Stomach (tissue), 19 donors: Measurements from ENCODE around the gene LLGL1. TPM values are rescaled to one million over a fixed set of nuclear protein-coding genes. Genes with fewer than 3 reads are reported as not detected.
A peak's percentile ranks its signal among the peaks of the same experiment; 100 is the strongest.

Experiments
- DNase-seq, 2 donors: peaks; one replicate each; pipeline versions ENCODE4 v3.0.0 to v3.0.0-alpha.2; 2013 to 2019
- H3K27ac ChIP-seq, 5 donors: fragments of 200-600 bp in 4 of 5; sonication (generic) in 4 of 5; one replicate each; pipeline ENCODE4 v1.5.1; 2013 to 2019; ENCODE audit warnings: mild to moderate bottlenecking in 1 of 5, moderate library complexity in 1 of 5
- H3K27me3 ChIP-seq, 3 donors: fragments of 200-600 bp; sonication (generic); one replicate each; pipeline ENCODE4 v1.5.1; 2017 to 2019; ENCODE audit warnings: mixed run types in 1 of 3
- H3K36me3 ChIP-seq, 4 donors: fragments of 200-600 bp; sonication (generic); 1 replicate in 3 of 4; 2 replicates in 1 of 4; pipeline ENCODE4 v1.5.1; 2016 to 2019
- H3K4me1 ChIP-seq, 4 donors: fragments of 200-600 bp; sonication (generic); one replicate each; pipeline ENCODE4 v1.5.1; 2016 to 2019
- H3K4me3 ChIP-seq, 4 donors: fragments of 200-600 bp; sonication (generic) in 3 of 4; one replicate each; pipeline ENCODE4 v1.5.1; 2016 to 2019; ENCODE audit warnings: mild to moderate bottlenecking in 1 of 4
- H3K9me3 ChIP-seq, 4 donors: fragments of 200-600 bp; sonication (generic); one replicate each; pipeline ENCODE4 v1.5.1; 2016 to 2019
- EP300 ChIP-seq: sonication (generic); formaldehyde crosslinking; IDR thresholded peaks from one replicate; pipeline ENCODE4 v1.6.1; 2017; ENCODE audit warnings: antibody characterized with exemption
- POLR2A ChIP-seq, 4 donors: fragments of 450-650 bp; IDR thresholded peaks; one replicate each; pipeline ENCODE4 v1.6.1; 2016; ENCODE audit warnings: antibody characterized with exemption in 4 of 4, control low read depth in 2 of 4, mild to moderate bottlenecking in 1 of 4, moderate library complexity in 1 of 4
- POLR2AphosphoS5 ChIP-seq, 3 donors: sonication (generic); formaldehyde crosslinking; IDR thresholded peaks; one replicate each; pipeline ENCODE4 v1.6.1; 2016; ENCODE audit warnings: antibody characterized with exemption in 3 of 3
- WGBS, 5 donors: extraction: QIAGEN DNeasy Blood & Tissue Kit in 3 of 5; methylation state at CpG; one replicate each; pipeline versions ENCODE4 v1.1.5 to v1.1.7; 2013 to 2018; 5-methylcytosine and 5-hydroxymethylcytosine counted together
- intact Hi-C: fragments of 100-400 bp; cut with DNase I; formaldehyde crosslinking; loops from one replicate; pipeline ENCODE4 v1.15.1; 2023; ENCODE audit warnings: low total_unique reads
- long read RNA-seq, 10 donors: transcript quantifications; one replicate each; lab custom pipeline, GENCODE V29; 2026
- polyA plus RNA-seq, 3 donors: library from polyadenylated mRNA; stranded (reverse); fragments of 200-250 nt; gene quantifications; one replicate each; pipeline ENCODE4 v1.2.3, GENCODE V29; 2013
- total RNA-seq, 5 donors: library from RNA; depleted of rRNA; stranded (reverse); fragments of >200 nt; gene quantifications; one replicate each; pipeline versions ENCODE4 v1.1.0 to v1.2.3, GENCODE V29; 2014 to 2016
- TF ChIP-seq, protein P1 (sequence below), 7 experiments: fragments of 450-650 bp in 4 of 7; fragments of 200-600 bp in 3 of 7; sonication (generic) in 3 of 7; IDR thresholded peaks; one replicate each; pipeline ENCODE4 v1.5.1; 2016 to 2019; ENCODE audit warnings: antibody characterized with exemption in 7 of 7, control low read depth in 2 of 7, mild to moderate bottlenecking in 1 of 7
- donor health status: healthy with polysubstance abuse.
- donor health status: Bipolar disorder and iron deficiency.
- donor health status: healthy.

The LLGL1 gene
- 10 to 100 TPM in 4 of 5 donors, 1 to 10 TPM in 1; 5.8 to 19.7 (median 10.5) TPM for total RNA-seq
- 1 to 10 TPM; 5.2 to 9.0 (median 5.5) TPM for polyA plus RNA-seq
- long read RNA-seq, donor 1, full-length matches to known transcripts: 1 of 63 reads
- long read RNA-seq, donor 1, partial matches to known transcripts: 62 of 63 reads
- long read RNA-seq, donor 1, other reads (novel, unspliced or antisense): 0 of 63 reads
- long read RNA-seq, donor 2, partial matches to known transcripts: 30 of 30 reads
- long read RNA-seq, donor 2, other reads (novel, unspliced or antisense): 0 of 30 reads
- long read RNA-seq, donor 3, full-length matches to known transcripts: 1 of 1 reads
- long read RNA-seq, donor 3, partial matches to known transcripts: 0 of 1 reads
- long read RNA-seq, donor 3, other reads (novel, unspliced or antisense): 0 of 1 reads
- long read RNA-seq, donor 4, partial matches to known transcripts: 8 of 8 reads
- long read RNA-seq, donor 4, other reads (novel, unspliced or antisense): 0 of 8 reads
- long read RNA-seq, donor 5, full-length matches to known transcripts: 4 of 4 reads
- long read RNA-seq, donor 5, partial matches to known transcripts: 0 of 4 reads
- long read RNA-seq, donor 5, other reads (novel, unspliced or antisense): 0 of 4 reads
- long read RNA-seq, donor 6, full-length matches to known transcripts: 3 of 3 reads
- long read RNA-seq, donor 6, partial matches to known transcripts: 0 of 3 reads
- long read RNA-seq, donor 6, other reads (novel, unspliced or antisense): 0 of 3 reads
- long read RNA-seq, donor 7, full-length matches to known transcripts: 1 of 1 reads
- long read RNA-seq, donor 7, partial matches to known transcripts: 0 of 1 reads
- long read RNA-seq, donor 7, other reads (novel, unspliced or antisense): 0 of 1 reads
- long read RNA-seq, donor 8, full-length matches to known transcripts: 1 of 30 reads
- long read RNA-seq, donor 8, partial matches to known transcripts: 29 of 30 reads
- long read RNA-seq, donor 8, other reads (novel, unspliced or antisense): 0 of 30 reads
- long read RNA-seq, donor 9: 0 reads
- long read RNA-seq, donor 10, full-length matches to known transcripts: 1 of 1 reads
- long read RNA-seq, donor 10, partial matches to known transcripts: 0 of 1 reads
- long read RNA-seq, donor 10, other reads (novel, unspliced or antisense): 0 of 1 reads

DNA sequence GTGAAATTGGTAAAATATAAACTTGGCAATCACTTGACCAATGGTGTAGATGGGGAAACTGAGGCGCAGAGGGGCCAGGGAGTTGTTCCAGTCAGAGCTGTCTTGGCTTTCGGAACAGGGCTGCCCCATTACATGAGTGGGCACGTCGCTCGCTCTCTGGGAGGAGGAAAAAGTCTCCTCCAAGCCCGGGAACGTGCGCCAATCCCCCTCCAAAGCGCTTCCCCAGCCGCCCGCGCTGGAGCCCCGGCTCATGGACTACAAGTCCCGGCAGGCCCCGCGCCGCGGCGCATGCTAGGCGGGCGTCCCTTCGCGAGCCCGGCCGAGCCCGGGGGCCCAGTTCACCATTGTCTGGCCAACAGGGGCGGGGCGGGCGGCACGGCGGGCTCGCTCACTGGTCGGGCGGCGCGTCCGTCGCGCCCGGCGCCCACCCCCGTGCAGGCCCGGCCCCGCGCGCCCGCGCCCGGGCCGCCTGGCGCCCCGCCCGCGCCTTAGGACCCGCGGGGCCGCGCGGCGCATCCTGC is at the start of gene LLGL1:
Gene LLGL1 (plus strand): TSS at position 515 of the 521 bp plus-strand sequence. CDS start 48 bp downstream, outside the sequence.
- H3K27me3 ChIP-seq: no peaks in the 10 kb centered on the region
- no peaks in the 10 kb centered on the region for H3K36me3 ChIP-seq
- DNase-seq: peak; percentile 98
- WGBS, 5 donors: 0 to 5% (median 1%) methylated on average over 5 to 58 of the region's 60 CpGs
- TF ChIP-seq EP300 (no peak), POLR2A (IDR thresholded peaks at IDR 0.05) (no peak), POLR2AphosphoS5 (IDR thresholded peaks at IDR 0.05) (peak in 2 of 3 donors; percentile 13 to 73)
- TF ChIP-seq, protein P1, sequence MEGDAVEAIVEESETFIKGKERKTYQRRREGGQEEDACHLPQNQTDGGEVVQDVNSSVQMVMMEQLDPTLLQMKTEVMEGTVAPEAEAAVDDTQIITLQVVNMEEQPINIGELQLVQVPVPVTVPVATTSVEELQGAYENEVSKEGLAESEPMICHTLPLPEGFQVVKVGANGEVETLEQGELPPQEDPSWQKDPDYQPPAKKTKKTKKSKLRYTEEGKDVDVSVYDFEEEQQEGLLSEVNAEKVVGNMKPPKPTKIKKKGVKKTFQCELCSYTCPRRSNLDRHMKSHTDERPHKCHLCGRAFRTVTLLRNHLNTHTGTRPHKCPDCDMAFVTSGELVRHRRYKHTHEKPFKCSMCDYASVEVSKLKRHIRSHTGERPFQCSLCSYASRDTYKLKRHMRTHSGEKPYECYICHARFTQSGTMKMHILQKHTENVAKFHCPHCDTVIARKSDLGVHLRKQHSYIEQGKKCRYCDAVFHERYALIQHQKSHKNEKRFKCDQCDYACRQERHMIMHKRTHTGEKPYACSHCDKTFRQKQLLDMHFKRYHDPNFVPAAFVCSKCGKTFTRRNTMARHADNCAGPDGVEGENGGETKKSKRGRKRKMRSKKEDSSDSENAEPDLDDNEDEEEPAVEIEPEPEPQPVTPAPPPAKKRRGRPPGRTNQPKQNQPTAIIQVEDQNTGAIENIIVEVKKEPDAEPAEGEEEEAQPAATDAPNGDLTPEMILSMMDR (IDR thresholded peaks at IDR 0.05): no peak
- no peaks in the 10 kb centered on the region for H3K9me3 ChIP-seq
- peak within 1 kb of the TSS; percentile 63 to 72 (median 66) for H3K4me3 ChIP-seq
- intact Hi-C loops: no loop called here
- peaks cover 16 to 26% (median 22%) of the 10 kb centered on the region in 4 donors for H3K4me1 ChIP-seq
- peak within 1 kb of the TSS in 4 of 5 donors; percentile 0 to 75 (median 70) for H3K27ac ChIP-seq

DNA sequence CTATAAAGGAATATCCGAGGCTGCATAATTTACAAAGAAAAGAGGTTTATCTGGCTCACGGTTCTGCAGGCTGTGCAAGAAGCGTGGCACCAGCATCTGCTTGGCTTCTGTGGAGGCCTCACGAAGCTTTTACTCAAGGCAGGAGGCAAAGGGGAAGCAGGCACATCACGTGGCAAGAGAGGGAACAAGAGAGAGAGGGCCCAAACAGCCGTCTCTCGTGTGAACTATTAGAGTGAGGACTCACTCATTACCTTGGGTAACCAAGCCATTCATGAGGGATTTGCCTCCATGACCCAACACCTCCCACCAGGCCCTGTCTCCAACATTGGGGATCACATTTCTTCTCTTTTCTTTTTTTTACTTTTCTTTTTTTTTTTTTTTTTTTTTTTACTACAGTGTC is 49.3 kb upstream of the LLGL1 start:
- Histone ChIP-seq H3K27ac (no peak overlapping the region), H3K4me3 (no peak overlapping the region)
- DNase-seq: no peak

DNA sequence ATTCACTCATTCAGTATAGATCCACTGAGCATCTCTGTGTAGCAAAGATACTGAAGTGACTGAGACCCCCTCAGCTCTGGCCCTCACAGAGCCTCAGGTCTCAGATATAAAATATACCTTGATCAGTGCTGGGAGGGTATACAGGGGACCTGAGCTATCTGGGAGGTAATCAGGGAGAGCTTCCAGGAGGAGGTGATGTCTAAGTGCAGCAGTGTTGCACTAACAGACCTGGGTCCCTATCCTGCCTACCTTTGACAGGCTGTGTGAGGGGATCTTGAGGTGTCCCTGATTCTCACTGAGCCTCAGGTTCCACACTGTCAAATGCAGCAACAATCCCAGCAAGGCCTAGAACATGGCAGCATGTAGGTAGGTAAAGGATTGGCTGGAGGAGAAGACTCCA is 48.3 kb upstream of the LLGL1 start:
- Histone ChIP-seq H3K4me1 (peaks cover 6 to 30% (median 10%) of the 10 kb centered on the region in 4 donors), H3K27me3 (no peaks in the 10 kb centered on the region), H3K27ac (no peak overlapping the region), H3K4me3 (no peak overlapping the region), H3K9me3 (no peaks in the 10 kb centered on the region), H3K36me3 (no peaks in the 10 kb centered on the region)
- TF ChIP-seq, protein P1 (IDR thresholded peaks at IDR 0.05): no peak
- TF ChIP-seq EP300 (no peak), POLR2A (IDR thresholded peaks at IDR 0.05) (no peak), POLR2AphosphoS5 (IDR thresholded peaks at IDR 0.05) (no peak)
- intact Hi-C loops: no loop called here
- no peak for DNase-seq

More for the DNA sequence above, 49.3 kb upstream of the LLGL1 start:
- H3K27me3 ChIP-seq: no peaks in the 10 kb centered on the region
- H3K36me3 ChIP-seq: no peaks in the 10 kb centered on the region
- H3K9me3 ChIP-seq: no peaks in the 10 kb centered on the region
- no peak for TF ChIP-seq POLR2AphosphoS5 (IDR thresholded peaks at IDR 0.05)
- TF ChIP-seq POLR2A (IDR thresholded peaks at IDR 0.05): no peak
- peaks cover 0 to 20% (median 3%) of the 10 kb centered on the region in 4 donors for H3K4me1 ChIP-seq
- intact Hi-C loops: no loop called here
- WGBS, 5 donors: 80 to 90% (median 81%) methylated on average over 7 of the region's 7 CpGs

DNA sequence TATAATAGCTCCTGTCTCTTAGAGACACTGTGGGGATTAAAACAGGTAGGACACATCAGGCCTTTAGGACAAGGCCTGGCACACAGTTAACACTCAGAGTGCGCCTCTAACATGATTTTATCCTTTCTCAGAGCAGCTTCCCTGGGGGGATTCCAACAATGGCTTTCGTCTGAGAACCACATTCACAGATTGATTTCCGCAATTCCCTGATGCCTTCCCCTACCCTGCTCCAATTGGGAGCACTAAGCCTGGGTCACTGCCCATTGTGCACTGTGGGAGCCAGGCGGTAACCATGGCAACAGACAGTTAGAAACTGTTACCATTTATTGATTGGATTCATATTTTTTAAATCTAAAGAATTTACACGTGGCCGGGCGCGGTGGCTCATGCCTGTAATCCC is 47.7 kb upstream of the LLGL1 start:
- intact Hi-C loops: no loop called here
- 91 to 96% (median 93%) methylated on average over 8 of the region's 8 CpGs for WGBS, 5 donors

More for the DNA sequence above, 47.7 kb upstream of the LLGL1 start:
- Histone ChIP-seq H3K4me1 (peaks cover 12 to 36% (median 16%) of the 10 kb centered on the region in 4 donors), H3K27ac (no peak overlapping the region), H3K9me3 (no peaks in the 10 kb centered on the region), H3K4me3 (no peak overlapping the region), H3K36me3 (no peaks in the 10 kb centered on the region), H3K27me3 (no peaks in the 10 kb centered on the region)
- DNase-seq: no peak
- no peak for TF ChIP-seq EP300
- TF ChIP-seq, protein P1 (IDR thresholded peaks at IDR 0.05): no peak
- no peak for TF ChIP-seq POLR2AphosphoS5 (IDR thresholded peaks at IDR 0.05)
- TF ChIP-seq POLR2A (IDR thresholded peaks at IDR 0.05): no peak
